ENCODE data around the gene CLDN2.
A peak's percentile ranks its signal among the peaks of the same experiment; 100 is the strongest.
"Not testable (repeated sequence)": the region's sequence is repeated elsewhere in the genome, so short reads cannot be mapped to it uniquely, and the experiment has no call there.

CLDN2 gene

DNA sequence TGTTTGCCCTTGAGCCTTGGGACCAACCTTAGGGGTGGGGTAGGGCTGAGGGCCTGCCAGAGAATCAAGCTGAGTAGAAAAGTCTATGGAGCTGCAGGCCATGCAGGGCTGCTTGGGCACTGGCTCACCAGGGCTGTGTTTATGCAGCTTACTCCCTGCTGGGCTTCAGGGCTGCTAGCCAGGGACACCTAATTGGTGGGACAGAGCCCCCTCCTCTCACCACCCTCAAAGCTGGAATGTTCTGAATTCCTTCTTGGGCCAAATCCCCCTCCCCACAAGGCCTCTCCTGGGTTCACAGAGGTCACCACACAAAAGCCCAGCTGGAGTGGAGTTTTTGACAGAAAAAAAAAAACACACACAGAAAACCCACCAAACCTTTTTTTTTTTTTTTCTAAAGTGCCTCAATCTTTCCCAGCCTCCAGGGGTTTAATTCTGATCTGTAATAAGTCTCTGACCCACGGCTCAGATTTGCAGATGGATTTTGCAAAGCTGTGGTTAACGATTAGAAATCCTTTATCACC is at the start of gene CLDN2:
Gene CLDN2, plus strand, starts transcription at position 471 of the 521 bp plus-strand sequence. CDS start 7,827 bp downstream, outside the sequence.
- no peak for DNase-seq

- not testable (repeated sequence) for DNase-seq
Measured at GRCh38 chrX:106872796-106873195, 47.4 kb upstream of the CLDN2 start.

GRCh38 chrX:106874075-106874474 is 46.1 kb upstream of the CLDN2 start:
- no peak for DNase-seq

DNA sequence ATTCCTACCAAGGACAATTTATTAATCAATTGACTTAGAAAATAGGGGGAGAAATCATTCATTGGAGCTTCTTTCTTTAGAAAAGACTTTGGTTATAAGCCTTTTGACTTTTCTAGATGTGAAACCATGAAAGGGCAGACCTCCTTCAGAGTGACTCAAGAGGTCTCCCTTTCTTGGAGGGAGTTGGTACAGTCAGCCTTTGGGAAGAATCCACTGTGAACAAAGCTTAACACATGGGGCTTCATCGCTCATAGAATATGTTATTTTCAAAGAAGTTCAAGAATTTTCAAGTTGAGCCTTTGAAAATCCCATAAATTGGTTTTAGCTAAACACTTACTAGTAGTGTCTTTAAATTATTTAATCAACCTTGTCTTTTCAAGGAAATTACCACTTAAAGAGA is 45.1 kb upstream of the CLDN2 start:
- peak; percentile 14 for DNase-seq

GRCh38 chrX:106889468-106889867 is 30.7 kb upstream of the CLDN2 start:
- no peak for DNase-seq

DNA sequence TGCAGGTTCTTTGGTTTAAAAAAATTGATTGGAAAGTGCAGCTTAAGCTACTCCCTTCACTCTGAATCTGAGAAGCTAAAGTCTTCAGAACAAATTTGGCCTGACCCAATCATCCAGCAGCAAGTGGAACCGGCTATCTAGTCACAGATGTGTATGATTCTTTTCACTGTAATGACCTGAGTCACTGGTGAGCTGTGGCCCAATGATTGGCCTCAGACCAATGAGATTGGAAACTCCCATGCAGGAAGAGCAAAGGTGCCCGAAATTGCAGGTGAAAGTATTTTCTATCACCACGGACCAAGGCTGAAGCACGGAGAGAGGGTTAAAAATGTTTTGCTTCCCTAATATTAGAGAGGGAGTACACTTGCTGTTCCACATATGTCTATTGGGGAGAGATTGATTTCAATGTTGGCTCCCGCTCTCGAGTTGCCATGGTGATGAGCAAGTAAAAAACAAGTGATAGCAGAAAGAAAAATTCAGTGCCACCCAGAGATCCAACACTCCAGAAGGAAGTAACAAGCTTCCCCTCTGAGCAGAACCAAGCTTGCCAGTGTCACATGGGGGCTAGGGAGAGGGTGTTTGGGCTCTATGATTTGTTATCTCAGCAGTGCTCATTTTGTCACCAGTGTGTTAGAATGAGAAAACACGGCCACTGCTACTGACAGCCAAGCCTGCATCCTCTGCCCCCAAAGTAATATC is 28.3 kb upstream of the CLDN2 start:
- no peak for DNase-seq

DNA sequence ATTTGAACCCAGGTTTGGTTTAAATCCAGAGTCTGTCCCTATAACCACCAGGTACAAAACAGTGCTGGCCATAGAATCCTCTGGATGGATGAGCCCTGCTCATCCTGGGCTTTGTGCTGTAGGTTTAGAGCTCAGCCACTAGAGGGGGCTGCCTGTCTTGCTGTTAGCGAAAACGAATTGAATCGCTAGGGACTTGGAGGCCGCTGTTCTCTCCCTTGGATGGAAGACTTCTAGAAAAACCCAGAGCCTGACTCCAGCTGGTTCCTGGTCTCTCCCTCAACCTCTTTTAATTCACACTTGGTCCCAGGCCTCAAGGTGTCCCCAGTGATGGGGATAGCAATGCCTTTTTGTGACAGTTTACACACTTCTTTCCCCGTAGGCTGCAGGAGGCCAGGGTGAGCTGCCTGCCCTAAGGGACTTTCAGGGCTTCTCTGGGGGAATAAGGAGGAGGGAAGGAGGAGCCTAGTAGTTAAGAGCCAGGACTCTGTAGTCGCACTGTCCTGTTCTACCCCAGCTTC is 25.8 kb upstream of the CLDN2 start:
- peak; percentile 64 for DNase-seq

DNA sequence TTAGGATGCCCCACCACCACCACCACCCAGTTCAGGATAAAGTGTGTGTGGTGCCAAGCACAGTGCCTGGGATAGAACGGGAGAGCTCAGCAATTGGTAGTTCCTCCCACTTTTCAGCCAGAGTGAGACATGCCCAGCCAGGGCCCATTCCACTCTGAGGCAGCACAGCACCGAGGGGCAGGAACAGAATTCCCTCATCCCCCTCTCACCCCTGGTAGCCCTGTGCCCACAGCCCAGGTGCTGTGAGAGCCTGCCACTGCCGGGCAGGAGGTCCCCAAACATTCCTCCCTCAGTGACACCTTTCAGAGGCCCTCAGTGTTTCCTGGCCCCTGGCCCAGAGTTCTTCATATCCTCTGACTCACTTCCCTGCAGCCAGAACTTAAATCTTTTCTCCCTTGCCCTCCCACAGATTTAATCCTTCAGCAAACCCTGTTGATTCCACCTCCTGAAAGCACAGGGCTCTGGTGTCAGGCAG is 25.2 kb upstream of the CLDN2 start:
- DNase-seq, result peak; percentile 75

DNA sequence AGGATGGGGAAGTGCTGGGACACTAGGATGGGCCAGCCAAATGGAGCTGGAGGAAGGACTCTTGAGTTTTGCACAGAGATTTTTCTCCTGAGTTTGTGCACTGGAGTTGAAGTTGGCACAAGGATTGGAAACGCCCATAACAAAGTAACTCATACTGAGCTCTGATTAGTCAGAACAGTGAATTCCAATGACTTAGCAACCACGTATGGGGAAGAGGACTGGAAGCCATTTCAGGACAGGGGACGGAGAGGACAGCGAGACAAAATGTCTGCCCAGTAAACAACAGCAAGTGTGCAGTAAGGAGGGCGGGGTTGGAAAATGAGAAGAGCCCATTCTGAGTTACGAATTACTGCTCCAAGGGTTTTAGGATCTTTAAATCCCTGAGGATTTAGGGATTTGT is 22.9 kb upstream of the CLDN2 start:
- DNase-seq, result peak; percentile 44

GRCh38 chrX:106898462-106898861 is 21.7 kb upstream of the CLDN2 start:
- peak; percentile 23 for DNase-seq

DNA sequence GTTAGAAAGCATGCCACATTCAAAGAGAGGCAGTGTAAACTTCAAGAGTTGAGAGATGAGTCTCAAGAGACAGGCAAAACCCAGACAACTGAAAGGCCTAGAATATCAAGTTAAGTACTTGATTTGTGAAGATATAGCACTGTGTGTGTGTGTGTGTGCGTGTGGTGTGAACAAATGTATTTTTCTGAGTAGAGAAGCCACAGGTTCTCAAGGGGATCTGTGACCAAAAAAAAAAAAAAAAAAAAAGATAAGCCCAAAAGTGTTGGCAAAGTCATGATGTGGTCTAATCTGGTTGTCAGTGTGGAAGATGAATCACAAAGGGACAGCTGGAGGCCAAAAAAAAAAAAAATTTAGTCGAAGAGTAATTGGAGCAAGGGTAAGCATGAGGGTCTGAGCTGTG is 20.9 kb upstream of the CLDN2 start:
- no peak for DNase-seq

- DNase-seq, result no peak
Measured at GRCh38 chrX:106899841-106900240, 20.4 kb upstream of the CLDN2 start.

DNA sequence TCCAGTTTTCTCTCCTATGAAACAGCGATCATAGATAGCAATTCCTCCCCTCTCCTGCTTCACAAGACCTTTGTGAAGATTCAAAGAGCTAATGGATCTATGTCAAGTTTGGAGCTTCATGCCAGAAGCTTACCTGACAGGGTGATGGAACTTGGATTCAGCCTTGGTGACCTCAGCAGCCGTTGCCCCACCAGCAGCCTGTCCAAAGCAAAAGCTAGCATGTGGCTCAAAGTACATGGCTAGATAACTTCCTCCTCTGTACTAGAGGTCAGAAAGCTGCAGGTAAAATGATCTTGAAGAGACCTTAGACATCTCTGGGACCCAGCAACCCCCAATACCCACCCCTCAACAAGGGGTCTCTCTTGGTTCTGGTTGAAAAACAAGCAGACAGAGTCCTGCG is 18.9 kb upstream of the CLDN2 start:
- DNase-seq, result no peak

GRCh38 chrX:106901781-106902219 is 18.4 kb upstream of the CLDN2 start:
- DNase-seq, result no peak

GRCh38 chrX:106902684-106903083 is 17.5 kb upstream of the CLDN2 start:
- DNase-seq, result no peak

DNA sequence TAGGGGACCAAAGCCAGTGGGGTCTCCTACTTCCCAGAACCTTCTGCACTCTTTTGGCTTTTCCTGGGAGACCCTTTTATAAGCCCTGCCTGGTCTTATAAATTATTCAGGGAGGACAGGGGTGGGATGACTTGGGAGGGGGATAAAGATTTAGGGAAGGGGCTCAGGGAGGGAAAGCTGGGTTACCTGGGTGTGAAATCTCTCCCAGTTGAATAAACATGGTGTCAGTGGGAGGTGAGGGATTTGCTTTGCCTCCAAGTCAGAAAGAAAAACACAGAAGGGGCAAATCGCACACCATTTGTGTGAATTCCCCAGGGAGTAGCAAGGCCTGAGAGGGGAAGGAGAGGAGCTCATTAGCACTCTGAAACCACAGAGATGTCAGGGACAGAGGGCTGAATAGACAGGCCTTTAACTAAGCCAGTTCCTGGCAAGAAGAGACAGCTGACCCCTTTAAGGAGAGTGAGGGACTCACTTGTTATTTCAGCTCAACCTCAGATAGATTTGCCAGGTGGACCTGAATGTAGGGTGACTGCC is 16.8 kb upstream of the CLDN2 start, which contains the start of gene RIPPLY1:
Gene RIPPLY1, minus strand, starts transcription at position 51 of the 534 bp plus-strand sequence. CDS start 54 bp downstream, outside the sequence.
- DNase-seq, result no peak

- no peak for DNase-seq
Measured at GRCh38 chrX:106903856-106904528, 16.2 kb upstream of the CLDN2 start.

GRCh38 chrX:106905064-106905708 is 15.0 kb upstream of the CLDN2 start:
- no peak for DNase-seq

DNA sequence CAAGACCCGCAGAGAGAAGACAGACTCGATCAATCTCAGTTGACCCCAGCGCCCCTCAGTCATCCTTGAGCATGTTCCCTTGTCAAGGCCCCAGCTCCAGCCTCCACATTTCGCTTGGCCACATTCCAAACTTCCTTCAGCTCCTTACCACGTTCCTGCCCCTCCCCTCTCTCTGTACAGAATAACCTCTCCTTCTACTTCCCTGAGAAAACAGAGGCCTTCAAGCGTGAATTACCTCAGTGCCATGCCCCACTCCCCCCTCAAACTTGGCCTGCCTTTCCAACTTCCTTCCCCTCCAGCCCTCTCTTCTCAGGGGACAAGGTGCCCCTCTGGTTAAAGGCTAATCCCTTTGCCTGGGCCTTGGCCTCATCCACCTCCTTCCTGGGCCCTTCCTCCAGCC is 13.8 kb upstream of the CLDN2 start:
- DNase-seq, result no peak

- DNase-seq, result no peak
Measured at GRCh38 chrX:106912864-106913263, 7.3 kb upstream of the CLDN2 start.

DNA sequence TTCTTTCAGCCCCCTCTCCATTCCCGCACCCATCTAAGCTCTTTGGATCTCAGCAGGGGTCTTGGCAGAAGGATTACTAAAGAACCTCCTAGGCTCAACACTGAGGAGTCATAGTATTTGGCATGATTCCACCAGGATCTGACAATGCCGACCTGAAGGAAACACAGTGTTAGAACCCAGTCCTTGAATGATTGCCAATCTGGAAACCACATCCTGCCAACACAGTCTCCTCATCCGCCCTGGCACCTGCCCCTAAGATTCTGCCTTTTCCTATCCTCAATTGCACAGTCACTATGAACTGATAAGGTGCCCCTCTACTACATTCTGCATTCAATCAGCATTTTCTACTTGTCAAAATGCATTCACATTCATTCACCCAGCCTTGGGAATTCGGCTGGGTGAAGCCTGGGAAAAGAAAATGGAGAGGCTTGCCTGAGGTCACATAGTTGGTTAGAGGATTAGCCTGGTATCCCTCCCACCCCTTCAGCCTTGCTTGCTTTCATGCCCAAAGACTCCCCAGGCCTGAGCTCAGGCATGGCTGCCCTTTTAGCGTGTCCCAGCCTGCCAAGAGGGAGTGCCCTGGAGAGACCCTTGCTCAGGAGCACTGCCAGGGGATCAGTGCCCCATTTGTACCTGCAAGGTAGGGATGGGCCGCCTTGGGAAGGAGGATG is 2.2 kb upstream of the CLDN2 start:
- peak; percentile 72 for DNase-seq

- DNase-seq, result no peak
Measured at GRCh38 chrX:106921637-106922036, 1.4 kb downstream of the CLDN2 start.

Measured in fibroblast of skin of right quadriceps (primary cell).